Measurements from ENCODE around the gene TBC1D22A. TPM values are rescaled to one million over a fixed set of nuclear protein-coding genes. Genes with fewer than 3 reads are reported as not detected.

TBC1D22A gene
- total and polyA plus RNA-seq, 8 donors = 13.3 to 53.1 (median 21.5) TPM

- peaks cover 4 to 56% (median 37%) of the 10 kb centered on the region in 4 donors for H3K36me3 ChIP-seq
- no peak for TF ChIP-seq EP300 (IDR thresholded peaks at IDR 0.05)
- no peak for TF ChIP-seq CTCF (IDR thresholded peaks at IDR 0.05)
- TF ChIP-seq POLR2A (IDR thresholded peaks at IDR 0.05) = no peak
- TF ChIP-seq POLR2AphosphoS5 (IDR thresholded peaks at IDR 0.05) = no peak
- no peak overlapping the region for H3K27ac ChIP-seq
- 88 to 96% (median 89%) methylated on average over 11 to 15 of the region's 15 CpGs for WGBS, 5 donors
- H3K4me1 ChIP-seq = no peaks in the 10 kb centered on the region
- no peak for DNase-seq
- H3K27me3 ChIP-seq = no peaks in the 10 kb centered on the region
- H3K9me3 ChIP-seq = no peaks in the 10 kb centered on the region
- H3K4me3 ChIP-seq = no peak overlapping the region
- intact Hi-C loops (cut with DNase I; ENCODE audit: low total_unique reads) = no loop called here
Observed at GRCh38 chr22:46908641-46909107, 146.2 kb downstream of the TBC1D22A start.

GRCh38 chr22:46909237-46910030 is 147.0 kb downstream of the TBC1D22A start:
- WGBS, 5 donors = 92 to 95% (median 94%) methylated on average over 17 to 26 of the region's 26 CpGs
- Histone ChIP-seq H3K4me3 (no peak overlapping the region), H3K27me3 (no peaks in the 10 kb centered on the region), H3K36me3 (peaks cover 6 to 64% (median 44%) of the 10 kb centered on the region in 4 donors), H3K9me3 (no peaks in the 10 kb centered on the region), H3K27ac (no peak overlapping the region), H3K4me1 (no peaks in the 10 kb centered on the region)
- intact Hi-C loops (cut with DNase I; ENCODE audit: low total_unique reads) = no loop called here
- DNase-seq = no peak
- no peak for TF ChIP-seq EP300 (IDR thresholded peaks at IDR 0.05)
- TF ChIP-seq CTCF (IDR thresholded peaks at IDR 0.05) = no peak
- TF ChIP-seq POLR2A (IDR thresholded peaks at IDR 0.05) = no peak
- TF ChIP-seq POLR2AphosphoS5 (IDR thresholded peaks at IDR 0.05) = no peak

GRCh38 chr22:46910624-46911023 is 148.2 kb downstream of the TBC1D22A start:
- no peak for TF ChIP-seq POLR2AphosphoS5 (IDR thresholded peaks at IDR 0.05)
- TF ChIP-seq CTCF (IDR thresholded peaks at IDR 0.05) = no peak
- TF ChIP-seq EP300 (IDR thresholded peaks at IDR 0.05) = no peak
- no peak for TF ChIP-seq POLR2A (IDR thresholded peaks at IDR 0.05)
- no peak overlapping the region for H3K27ac ChIP-seq
- peaks cover 6 to 76% (median 50%) of the 10 kb centered on the region in 4 donors for H3K36me3 ChIP-seq
- H3K4me1 ChIP-seq = no peaks in the 10 kb centered on the region
- no peaks in the 10 kb centered on the region for H3K27me3 ChIP-seq
- intact Hi-C loops (cut with DNase I; ENCODE audit: low total_unique reads) = no loop called here
- H3K9me3 ChIP-seq = no peaks in the 10 kb centered on the region
- WGBS, 5 donors = 90 to 94% (median 92%) methylated on average over 9 of the region's 9 CpGs
- H3K4me3 ChIP-seq = no peak overlapping the region
- no peak for DNase-seq

GRCh38 chr22:46911346-46911745 is 148.9 kb downstream of the TBC1D22A start:
- TF ChIP-seq CTCF (IDR thresholded peaks at IDR 0.05) (no peak), POLR2A (IDR thresholded peaks at IDR 0.05) (no peak), POLR2AphosphoS5 (IDR thresholded peaks at IDR 0.05) (no peak), EP300 (IDR thresholded peaks at IDR 0.05) (no peak)
- H3K4me1 ChIP-seq = no peaks in the 10 kb centered on the region
- no peaks in the 10 kb centered on the region for H3K9me3 ChIP-seq
- H3K27ac ChIP-seq = no peak overlapping the region
- no peak overlapping the region for H3K4me3 ChIP-seq
- no peaks in the 10 kb centered on the region for H3K27me3 ChIP-seq
- DNase-seq = no peak
- peaks cover 6 to 77% (median 57%) of the 10 kb centered on the region in 4 donors for H3K36me3 ChIP-seq
- intact Hi-C loops (cut with DNase I; ENCODE audit: low total_unique reads) = no loop called here
- WGBS, 5 donors = 78 to 92% (median 91%) methylated on average over 10 of the region's 10 CpGs
